Fibroblast of the aortic adventitia (primary cell): ENCODE measurements around the gene FAM240B. TPM values are rescaled to one million over a fixed set of nuclear protein-coding genes. Genes with fewer than 3 reads are reported as not detected.

Experiments
- DNase-seq: peaks from one replicate; pipeline ENCODE4 v3.0.0-alpha.2; 2010; ENCODE audit warnings: low read depth
- H3K4me3 ChIP-seq: 2 replicates; pipeline ENCODE4 v1.5.1; 2011; ENCODE audit warnings: low read depth, mild to moderate bottlenecking, control low read depth, low read length, moderate library complexity
- total RNA-seq: library from RNA; depleted of rRNA; stranded (reverse); fragments of >200 nt; gene quantifications from 2 replicates; pipeline ENCODE4 v1.2.3, GENCODE V29; 2012; ENCODE audit warnings: low replicate concordance
- TF ChIP-seq, protein P1 (sequence below): IDR thresholded peaks from 2 replicates; pipeline ENCODE4 v1.5.1; 2011; ENCODE audit warnings: mild to moderate bottlenecking, low read length, control low read depth, inconsistent platforms; ENCODE audit not compliant: insufficient read depth

FAM240B gene
- not detected in 2 replicates for total RNA-seq

GRCh38 chr9:38720083-38720745, at the start of gene FAM240B:
Gene FAM240B (minus strand): TSS chr9:38720133. CDS start chr9:38703999, 16,134 bp downstream.
- no peak within 1 kb of the TSS for H3K4me3 ChIP-seq
- no peak for DNase-seq
- TF ChIP-seq, protein P1, sequence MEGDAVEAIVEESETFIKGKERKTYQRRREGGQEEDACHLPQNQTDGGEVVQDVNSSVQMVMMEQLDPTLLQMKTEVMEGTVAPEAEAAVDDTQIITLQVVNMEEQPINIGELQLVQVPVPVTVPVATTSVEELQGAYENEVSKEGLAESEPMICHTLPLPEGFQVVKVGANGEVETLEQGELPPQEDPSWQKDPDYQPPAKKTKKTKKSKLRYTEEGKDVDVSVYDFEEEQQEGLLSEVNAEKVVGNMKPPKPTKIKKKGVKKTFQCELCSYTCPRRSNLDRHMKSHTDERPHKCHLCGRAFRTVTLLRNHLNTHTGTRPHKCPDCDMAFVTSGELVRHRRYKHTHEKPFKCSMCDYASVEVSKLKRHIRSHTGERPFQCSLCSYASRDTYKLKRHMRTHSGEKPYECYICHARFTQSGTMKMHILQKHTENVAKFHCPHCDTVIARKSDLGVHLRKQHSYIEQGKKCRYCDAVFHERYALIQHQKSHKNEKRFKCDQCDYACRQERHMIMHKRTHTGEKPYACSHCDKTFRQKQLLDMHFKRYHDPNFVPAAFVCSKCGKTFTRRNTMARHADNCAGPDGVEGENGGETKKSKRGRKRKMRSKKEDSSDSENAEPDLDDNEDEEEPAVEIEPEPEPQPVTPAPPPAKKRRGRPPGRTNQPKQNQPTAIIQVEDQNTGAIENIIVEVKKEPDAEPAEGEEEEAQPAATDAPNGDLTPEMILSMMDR: no peak

GRCh38 chr9:38768351-38768761, 48.4 kb upstream of the FAM240B start:
- no peak overlapping the region for H3K4me3 ChIP-seq
- TF ChIP-seq, protein P1: no peak
- DNase-seq: no peak

GRCh38 chr9:38765101-38765500, 45.2 kb upstream of the FAM240B start:
- no peak for DNase-seq
- H3K4me3 ChIP-seq: no peak overlapping the region
- TF ChIP-seq, protein P1: no peak

DNA sequence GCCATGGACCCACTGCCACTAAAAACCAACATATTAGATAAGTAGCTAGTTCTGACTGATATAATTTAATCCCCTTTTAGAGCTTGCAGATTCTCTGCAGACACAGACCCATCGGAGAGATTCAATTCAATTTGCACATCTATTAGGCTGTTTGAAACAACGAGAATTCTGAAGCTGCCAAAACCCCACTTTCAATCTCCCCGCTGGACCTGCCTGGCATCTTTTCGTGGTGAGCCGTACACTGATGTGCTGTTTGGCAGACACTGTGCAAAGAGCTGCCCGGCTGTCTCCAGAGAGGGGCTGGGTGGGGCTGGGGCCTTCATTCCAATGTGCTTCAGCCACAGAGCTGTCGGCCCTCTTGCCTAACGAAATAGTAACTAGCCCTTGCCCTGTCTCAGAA, 42.1 kb upstream of the FAM240B start:
- H3K4me3 ChIP-seq: no peak overlapping the region
- TF ChIP-seq, protein P1: no peak
- no peak for DNase-seq

GRCh38 chr9:38761339-38761738, 41.4 kb upstream of the FAM240B start:
- DNase-seq: no peak
- H3K4me3 ChIP-seq: no peak overlapping the region
- TF ChIP-seq, protein P1: no peak

DNA sequence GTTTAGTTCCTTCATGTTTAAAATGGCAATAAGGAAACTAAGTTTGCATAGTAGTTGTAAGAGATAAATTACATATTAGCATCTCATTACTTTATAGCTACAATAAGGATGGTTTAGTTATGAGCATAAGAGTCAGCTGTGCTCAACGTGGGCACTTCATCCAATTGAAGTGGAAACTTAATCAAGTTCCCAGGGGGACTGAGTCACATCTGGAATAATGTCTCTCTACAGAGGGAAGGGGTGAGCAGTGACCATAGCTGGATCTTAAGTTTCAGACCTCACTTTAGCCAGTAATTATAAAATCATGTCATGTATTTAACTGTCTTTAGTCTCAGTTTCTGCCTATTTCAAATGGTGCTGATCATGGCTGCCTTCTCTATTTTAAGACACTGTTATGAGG, 36.8 kb upstream of the FAM240B start:
- TF ChIP-seq, protein P1: no peak
- no peak overlapping the region for H3K4me3 ChIP-seq
- DNase-seq: no peak

- no peak for DNase-seq
- TF ChIP-seq, protein P1: no peak
Observed at GRCh38 chr9:38747941-38748340, 28.0 kb upstream of the FAM240B start.

More at GRCh38 chr9:38747941-38748340, 28.0 kb upstream of the FAM240B start:
- H3K4me3 ChIP-seq: no peak overlapping the region
